ENCODE data around the gene C4orf17.

Gene C4orf17

GRCh38 chr4:99536848-99537247, 26.0 kb downstream of the C4orf17 start:
- in situ Hi-C loops (cut with HindIII; ENCODE audit: low sequenced_read_pairs), result no loop called here

- in situ Hi-C loops (cut with HindIII; ENCODE audit: low sequenced_read_pairs), result no loop called here
Measured at GRCh38 chr4:99537674-99538073, 26.9 kb downstream of the C4orf17 start.

GRCh38 chr4:99540277-99540939, 29.6 kb downstream of the C4orf17 start:
- in situ Hi-C loops (cut with HindIII; ENCODE audit: low sequenced_read_pairs), result no loop called here

GRCh38 chr4:99552872-99553271, 42.1 kb downstream of the C4orf17 start:
- in situ Hi-C loops (cut with HindIII; ENCODE audit: low sequenced_read_pairs), result no loop called here

- in situ Hi-C loops (cut with HindIII; ENCODE audit: low sequenced_read_pairs), result no loop called here
Measured at GRCh38 chr4:99563310-99564186, 52.7 kb downstream of the C4orf17 start, which contains the start of gene TRMT10A. TSS of gene TRMT10A (minus strand) at chr4:99564039. CDS start at chr4:99559338, 4,701 bp downstream.

DNA sequence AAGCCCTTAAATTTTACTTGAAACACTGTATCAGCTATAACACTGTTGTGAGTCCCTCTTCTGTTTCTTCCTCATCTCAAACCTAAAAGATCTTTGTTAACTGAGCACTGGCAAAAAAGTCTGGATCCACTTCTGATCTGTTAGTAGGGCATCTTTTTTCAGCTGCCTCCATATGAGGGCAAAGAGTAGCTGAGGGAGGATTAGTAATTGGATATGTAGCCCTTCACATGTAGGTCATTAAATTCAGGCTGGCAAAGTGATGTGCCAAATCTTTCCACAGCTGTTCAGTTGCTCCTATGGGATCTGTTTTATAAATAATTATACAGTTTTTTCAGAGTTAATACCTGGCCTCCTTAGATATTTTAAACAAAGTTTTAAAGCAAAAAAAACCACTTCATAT, 54.1 kb downstream of the C4orf17 start:
- in situ Hi-C loops (cut with HindIII; ENCODE audit: low sequenced_read_pairs), result no loop called here

- in situ Hi-C loops (cut with HindIII; ENCODE audit: low sequenced_read_pairs), result no loop called here
Measured at GRCh38 chr4:99571883-99572282, 61.1 kb downstream of the C4orf17 start.

DNA sequence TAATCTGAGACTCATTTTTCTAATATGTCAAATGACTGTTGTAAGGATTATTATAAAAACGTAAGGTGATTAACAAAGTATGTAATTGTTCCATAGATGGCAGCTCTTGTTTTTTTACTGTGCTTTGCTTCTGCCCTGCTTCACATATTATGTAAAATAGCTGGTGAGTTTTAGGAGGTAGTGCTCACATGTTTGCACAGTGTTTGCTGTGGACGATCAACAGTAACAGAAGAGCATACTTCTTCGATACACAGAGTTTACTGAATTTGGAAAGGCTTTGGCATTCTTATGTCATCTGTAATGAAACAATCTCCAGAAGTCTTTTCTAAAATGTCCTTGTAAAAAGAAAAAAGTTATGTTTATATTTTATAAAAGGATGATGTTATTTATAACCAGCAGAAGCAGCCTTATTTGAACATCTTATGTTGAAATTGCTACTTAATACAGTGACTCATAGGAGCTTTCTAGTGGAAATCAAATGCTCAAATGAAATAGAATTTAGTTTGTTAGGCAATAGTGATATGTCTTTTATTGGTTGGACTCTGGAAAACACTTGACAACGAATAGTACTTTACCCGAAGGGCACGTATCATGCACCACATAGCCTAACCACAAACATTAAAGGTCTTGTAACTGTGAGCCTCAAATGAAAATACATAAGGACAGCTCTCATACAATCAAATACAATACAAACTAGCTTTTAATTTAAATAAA, 61.9 kb downstream of the C4orf17 start:
- in situ Hi-C loops (cut with HindIII; ENCODE audit: low sequenced_read_pairs), result no loop called here

DNA sequence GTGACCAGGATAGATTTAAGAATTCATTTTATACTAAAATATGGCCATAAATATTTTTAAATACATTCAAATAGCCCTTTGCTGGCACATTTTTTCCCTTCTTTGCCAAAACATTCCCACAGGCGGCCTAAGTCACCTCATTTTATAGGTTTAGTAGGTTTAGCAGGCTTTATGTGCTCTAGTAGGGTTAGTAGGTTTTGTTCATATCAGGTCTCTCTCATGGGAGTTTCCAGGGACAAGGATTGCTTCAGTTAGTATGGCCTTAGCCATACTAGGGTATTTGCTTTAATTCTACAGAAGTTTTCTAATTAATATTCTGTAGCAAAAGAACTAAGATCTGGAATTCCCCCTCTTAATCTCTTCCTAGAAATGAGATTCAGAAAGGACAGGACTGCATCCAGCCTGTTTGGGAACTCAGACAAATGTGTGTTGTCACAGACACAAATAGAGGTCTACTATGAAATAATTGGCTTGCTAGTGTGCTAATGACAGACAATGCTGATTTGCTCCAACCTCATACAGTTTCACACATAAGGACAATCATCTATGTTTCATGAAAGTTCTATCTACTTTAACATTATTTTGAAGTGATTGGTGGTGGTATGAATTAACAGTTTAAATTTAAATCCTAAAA, 63.0 kb downstream of the C4orf17 start:
- in situ Hi-C loops (cut with HindIII; ENCODE audit: low sequenced_read_pairs), result no loop called here

DNA sequence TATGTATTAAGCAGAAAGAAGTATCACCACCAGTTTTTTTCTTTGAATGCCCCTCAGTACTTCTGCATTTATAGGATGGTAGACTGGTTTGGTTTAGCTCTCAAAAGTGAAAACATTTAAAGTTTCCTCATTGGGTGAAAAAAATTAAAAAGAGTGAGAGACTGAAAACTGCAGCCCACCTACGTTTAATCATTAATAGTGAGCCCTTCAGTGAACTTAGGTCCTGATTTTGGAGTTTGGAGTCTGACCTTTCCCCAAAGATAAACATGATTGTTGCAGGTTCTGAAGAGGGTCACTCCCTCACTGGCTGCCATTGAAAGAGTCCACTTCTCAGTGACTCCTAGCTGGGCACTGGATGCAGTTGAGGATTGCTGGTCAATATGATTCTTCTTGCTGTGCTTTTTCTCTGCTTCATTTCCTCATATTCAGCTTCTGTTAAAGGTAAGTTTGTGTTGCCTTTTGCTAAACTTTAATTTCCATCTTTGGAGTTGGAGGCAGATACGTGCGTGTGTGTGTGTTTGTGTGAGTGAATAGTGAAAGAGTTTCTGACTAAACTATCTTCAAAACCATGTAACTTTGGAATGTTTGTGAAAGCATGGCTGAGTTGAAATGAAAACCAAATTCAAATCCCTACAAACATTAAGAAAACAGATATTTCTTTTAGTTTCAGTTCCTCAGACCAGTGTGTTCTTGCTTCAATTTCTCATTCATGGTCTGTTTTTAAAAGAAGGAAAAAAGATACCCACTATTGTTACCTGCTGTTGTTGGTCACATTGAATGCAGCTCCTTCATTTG, 63.9 kb downstream of the C4orf17 start, which contains the start of gene MTTP:
MTTP (plus strand) TSS at position 295 of the 795 bp plus-strand sequence; CDS start at position 381, 86 bp downstream.
- in situ Hi-C loops (cut with HindIII; ENCODE audit: low sequenced_read_pairs), result no loop called here

- in situ Hi-C loops (cut with HindIII; ENCODE audit: low sequenced_read_pairs), result no loop called here
Measured at GRCh38 chr4:99578714-99579113, 67.9 kb downstream of the C4orf17 start.

DNA sequence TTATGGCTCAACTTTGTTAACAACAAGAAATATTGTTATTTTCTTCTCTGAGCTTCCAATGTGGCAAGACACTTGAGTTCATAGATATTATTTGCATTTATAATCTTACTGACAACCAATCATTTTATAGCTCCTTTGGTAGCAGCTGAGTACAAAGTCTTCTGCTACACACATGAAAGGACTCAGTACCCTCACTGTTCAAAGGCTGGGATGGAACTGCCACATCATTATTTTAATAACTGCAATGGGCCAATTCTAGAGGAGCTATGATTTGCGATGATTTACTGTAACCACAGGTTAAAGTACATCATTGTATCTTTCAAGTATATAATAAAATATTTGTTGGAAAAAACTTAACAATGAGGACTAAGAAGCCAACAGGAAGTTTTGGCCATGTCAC, 74.7 kb downstream of the C4orf17 start:
- in situ Hi-C loops (cut with HindIII; ENCODE audit: low sequenced_read_pairs), result no loop called here

DNA sequence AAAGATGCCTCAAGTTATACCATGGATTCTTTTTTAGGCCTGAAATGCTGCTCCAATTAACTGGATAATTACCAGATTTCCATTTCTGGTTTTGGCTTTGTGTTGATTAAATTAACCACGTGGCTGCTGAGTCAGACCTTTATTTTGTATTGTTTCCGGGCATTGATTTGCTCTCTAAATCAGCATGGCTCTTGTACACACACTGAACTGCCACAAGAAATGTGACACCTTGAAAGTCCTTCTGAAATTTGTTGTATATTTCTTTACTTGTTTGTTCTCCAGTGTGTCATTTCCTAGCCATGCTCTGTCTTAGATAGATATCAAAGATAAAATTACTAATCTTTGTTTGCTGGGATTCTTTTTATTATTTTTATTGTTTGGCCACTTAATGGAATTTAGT, 75.5 kb downstream of the C4orf17 start:
- in situ Hi-C loops (cut with HindIII; ENCODE audit: low sequenced_read_pairs), result no loop called here

DNA sequence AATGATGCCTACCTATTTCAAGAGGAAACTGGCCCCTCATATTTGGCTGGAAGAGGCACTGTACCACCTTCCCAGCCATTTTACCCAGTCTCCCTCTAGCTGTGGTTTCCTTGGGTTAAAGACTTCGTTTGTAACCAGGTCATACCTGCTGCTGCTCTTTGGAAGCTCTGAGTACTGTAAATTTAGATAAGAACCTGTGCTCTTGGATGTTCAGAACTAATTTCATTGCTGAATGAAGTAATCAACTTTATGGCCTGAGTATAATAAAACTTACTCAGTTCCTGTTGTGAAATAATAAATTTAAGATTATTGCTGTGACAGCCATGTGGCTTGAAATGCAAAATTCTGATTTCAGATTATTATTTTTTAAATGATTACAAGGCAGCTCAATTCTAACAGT, 76.0 kb downstream of the C4orf17 start:
- in situ Hi-C loops (cut with HindIII; ENCODE audit: low sequenced_read_pairs), result no loop called here

DNA sequence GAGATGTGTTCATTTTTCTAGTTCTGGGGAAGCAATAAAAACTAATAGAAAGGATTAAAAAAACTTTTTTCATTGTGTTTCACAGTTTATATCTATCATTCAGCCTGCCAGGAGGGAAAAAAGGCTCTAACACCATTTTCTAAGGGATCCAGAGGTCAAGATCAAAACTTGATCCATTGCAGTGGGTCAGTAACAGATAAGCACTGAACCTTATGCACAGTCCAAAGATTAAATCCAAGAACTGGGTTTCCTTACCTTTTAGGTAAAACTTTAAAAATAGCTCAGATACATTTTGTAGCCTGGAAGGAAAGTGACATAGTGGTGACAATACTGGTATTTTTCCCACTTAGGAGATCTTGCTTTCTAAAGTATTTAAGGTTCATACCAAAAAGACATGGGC, 76.5 kb downstream of the C4orf17 start:
- in situ Hi-C loops (cut with HindIII; ENCODE audit: low sequenced_read_pairs), result no loop called here

GRCh38 chr4:99587803-99588202, 77.0 kb downstream of the C4orf17 start:
- in situ Hi-C loops (cut with HindIII; ENCODE audit: low sequenced_read_pairs), result no loop called here

GRCh38 chr4:99591757-99592156, 80.9 kb downstream of the C4orf17 start:
- in situ Hi-C loops (cut with HindIII; ENCODE audit: low sequenced_read_pairs), result no loop called here
